LoVo (cell line): Measurements from ENCODE around the gene IGSF9.

Experiments
- DNase-seq: peaks from one replicate; pipeline ENCODE4 v3.0.0-alpha.2; 2016; ENCODE audit warnings: low spot score

Gene IGSF9, protein sequence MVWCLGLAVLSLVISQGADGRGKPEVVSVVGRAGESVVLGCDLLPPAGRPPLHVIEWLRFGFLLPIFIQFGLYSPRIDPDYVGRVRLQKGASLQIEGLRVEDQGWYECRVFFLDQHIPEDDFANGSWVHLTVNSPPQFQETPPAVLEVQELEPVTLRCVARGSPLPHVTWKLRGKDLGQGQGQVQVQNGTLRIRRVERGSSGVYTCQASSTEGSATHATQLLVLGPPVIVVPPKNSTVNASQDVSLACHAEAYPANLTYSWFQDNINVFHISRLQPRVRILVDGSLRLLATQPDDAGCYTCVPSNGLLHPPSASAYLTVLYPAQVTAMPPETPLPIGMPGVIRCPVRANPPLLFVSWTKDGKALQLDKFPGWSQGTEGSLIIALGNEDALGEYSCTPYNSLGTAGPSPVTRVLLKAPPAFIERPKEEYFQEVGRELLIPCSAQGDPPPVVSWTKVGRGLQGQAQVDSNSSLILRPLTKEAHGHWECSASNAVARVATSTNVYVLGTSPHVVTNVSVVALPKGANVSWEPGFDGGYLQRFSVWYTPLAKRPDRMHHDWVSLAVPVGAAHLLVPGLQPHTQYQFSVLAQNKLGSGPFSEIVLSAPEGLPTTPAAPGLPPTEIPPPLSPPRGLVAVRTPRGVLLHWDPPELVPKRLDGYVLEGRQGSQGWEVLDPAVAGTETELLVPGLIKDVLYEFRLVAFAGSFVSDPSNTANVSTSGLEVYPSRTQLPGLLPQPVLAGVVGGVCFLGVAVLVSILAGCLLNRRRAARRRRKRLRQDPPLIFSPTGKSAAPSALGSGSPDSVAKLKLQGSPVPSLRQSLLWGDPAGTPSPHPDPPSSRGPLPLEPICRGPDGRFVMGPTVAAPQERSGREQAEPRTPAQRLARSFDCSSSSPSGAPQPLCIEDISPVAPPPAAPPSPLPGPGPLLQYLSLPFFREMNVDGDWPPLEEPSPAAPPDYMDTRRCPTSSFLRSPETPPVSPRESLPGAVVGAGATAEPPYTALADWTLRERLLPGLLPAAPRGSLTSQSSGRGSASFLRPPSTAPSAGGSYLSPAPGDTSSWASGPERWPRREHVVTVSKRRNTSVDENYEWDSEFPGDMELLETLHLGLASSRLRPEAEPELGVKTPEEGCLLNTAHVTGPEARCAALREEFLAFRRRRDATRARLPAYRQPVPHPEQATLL

GRCh38 chr1:159945483-159946241 lies at the start of gene IGSF9:
TSS of gene IGSF9 (minus strand) at chr1:159945613. CDS start at chr1:159943454, 2,159 bp downstream.
- DNase-seq: peak; percentile 80

GRCh38 chr1:159994896-159995295 lies 49.5 kb upstream of the IGSF9 start:
- no peak for DNase-seq

GRCh38 chr1:159993911-159994310 lies 48.5 kb upstream of the IGSF9 start:
- DNase-seq: no peak

GRCh38 chr1:159992161-159992560 lies 46.7 kb upstream of the IGSF9 start:
- DNase-seq: no peak

- no peak for DNase-seq
Observed at GRCh38 chr1:159991513-159991912, 46.1 kb upstream of the IGSF9 start.

DNA sequence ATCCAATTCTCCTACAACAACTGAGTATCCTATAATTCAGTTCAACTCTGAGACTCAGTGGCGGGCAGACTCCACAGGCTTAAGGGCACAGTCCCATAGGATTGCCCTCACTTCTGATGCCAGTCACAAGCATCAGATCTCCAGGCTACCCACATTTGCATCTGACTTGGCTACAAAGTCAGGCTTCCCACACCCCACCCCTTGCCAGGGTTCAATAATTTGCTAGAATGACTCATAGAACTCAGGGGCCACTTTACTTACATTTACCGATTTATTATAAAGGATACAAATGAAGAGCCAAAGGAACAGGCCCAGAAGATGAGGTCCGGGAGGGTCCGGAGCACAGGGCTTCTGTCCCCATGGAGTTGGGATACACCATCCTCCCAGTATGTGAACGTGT lies 44.6 kb upstream of the IGSF9 start:
- no peak for DNase-seq

DNA sequence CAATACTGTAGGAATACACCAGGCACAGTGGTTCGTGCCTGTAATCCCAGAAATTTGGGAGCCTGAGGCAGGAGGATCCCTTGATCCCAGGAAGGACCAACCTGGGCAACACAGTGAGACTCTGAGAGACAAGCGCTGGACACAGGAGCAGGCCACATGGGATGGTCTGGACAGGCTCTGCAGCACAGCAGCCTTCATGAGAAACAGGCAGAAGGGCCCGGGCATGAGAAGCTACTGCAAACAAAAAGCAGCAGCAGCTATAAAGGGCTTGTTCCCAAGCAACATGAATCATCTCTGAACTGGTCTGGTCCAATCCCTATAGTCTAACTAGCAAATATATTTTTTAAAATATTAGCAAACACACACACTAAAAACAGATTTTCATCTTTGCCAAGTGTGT lies 44.2 kb upstream of the IGSF9 start:
- DNase-seq: no peak

DNA sequence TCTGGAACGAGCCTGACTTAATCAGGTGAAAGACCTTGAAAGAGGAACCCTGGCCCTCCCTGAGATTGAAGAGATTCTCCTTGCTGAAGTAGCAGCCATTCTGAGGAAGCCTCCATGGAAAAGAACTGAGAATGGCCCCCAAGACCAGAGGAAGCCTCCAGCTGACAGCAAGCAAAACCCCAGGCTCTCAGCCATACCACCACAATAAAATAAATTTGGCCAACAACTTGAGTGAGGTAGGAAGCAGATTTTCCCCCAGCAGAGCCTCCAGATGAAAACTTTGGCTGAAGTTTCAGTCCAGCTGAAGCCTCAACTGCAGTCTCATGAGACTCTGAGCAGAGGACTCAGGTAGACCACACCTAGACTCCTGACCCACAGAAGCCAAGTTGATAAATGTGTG lies 42.6 kb upstream of the IGSF9 start:
- no peak for DNase-seq

DNA sequence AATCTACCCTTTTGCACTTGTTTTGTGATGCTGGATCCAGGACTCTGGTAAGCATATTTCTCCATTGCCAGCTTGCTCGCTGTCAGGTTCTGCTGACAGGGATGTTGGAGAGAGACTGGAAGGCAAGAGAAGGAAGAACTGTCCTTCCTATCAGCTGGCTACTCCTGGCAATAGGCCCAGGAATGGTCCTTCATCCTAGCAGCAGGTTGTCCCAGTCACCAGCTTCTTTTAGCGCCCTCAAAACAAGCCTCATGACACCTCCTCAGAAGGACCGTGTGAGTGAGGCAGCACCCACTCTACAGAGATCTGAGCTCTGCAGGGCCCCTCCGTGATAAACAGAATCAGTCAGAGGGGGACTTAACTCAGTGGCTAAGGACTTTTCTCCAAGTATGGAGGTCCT lies 41.8 kb upstream of the IGSF9 start:
- DNase-seq: no peak

DNA sequence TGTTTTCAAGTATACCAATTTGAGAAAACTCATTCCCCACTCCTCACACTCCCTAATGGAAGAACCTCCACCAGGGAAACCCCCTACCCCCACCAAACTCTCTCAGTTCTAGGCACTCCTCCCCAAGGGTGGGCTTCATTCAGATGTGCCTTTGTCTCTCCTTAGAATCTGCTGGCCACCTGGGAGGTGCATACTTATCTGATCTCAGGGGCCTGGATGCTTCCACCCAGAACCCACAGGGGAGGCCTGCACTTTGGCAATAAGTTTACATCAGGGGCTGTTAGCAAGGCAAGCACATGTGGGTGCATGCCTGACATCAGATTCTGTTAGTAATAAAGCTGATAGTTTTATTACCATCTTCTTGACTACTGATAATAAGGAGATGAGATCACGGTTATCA lies 41.1 kb upstream of the IGSF9 start:
- DNase-seq: no peak

- DNase-seq: no peak
Observed at GRCh38 chr1:159986093-159986492, 40.7 kb upstream of the IGSF9 start.

DNA sequence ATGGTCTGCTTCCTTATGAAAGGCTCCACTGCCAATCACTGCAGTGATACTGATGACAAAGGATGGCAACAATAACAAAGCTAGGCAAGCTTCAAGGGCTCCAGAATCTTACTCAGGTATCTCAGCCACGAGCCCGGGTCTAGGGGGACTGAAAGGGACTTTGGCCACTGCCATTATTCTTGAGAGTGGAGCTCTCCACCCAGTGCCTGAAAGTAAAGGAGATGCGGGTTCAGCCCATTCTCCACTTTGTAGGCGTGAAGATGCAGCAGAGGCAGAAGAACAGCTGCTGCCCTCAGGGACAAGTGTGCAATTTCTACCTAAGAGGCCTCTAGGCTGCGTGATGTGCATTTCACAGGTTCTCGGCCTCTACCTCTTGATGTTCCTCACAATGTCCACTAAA lies 40.1 kb upstream of the IGSF9 start:
- DNase-seq: no peak

GRCh38 chr1:159983681-159984080 lies 38.3 kb upstream of the IGSF9 start:
- DNase-seq: no peak

DNA sequence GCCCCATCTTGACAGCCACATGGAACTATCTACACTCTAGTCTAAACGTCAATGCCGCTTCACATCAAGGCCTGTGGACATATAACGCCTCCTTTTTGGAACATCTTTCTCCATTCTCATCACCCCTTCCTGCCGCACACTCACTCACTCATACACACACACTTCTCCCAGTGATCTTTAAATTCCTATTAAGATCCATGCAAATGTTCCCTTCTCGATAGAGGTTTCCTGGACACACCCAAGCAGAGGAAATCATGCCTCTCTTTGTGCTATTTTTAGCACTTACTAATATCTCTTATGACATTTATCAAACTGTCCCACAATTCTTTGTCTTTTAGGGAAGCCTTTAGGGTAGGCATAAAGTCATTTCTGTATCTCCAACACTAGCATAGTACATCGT lies 36.9 kb upstream of the IGSF9 start:
- no peak for DNase-seq

DNA sequence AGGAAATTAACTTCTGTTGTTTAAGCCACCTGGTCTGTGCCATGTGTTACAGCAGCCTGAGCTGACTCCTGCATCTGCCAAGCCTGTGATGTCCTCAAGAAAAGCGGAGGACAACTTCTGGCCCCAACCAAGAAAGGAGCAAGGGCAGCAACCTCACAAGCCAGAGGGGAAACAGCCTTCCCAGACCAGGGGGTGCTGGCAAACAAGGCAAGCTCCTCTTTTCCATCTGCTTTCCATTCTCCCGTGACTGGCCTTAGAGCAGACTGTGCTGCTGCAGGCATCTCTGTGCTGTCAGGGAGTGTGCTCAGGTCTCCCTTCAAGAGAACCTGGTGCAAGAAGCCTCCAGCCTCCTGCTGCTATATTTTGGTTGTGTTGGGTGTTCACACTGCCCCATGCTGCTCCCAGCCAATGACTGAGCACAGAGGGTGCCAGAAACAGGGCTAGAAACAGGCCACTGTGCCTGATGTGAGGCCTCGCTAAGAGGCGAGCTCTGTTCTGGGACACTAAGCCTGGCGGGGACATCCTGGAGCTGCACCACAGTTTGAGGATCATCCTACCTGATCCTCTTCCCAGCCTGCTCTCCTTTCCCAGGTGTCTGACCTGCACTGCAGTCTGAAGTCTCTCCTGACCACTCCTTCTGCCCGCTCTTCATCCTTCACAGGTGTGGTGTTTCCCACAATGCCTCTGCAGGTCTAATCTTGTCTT lies 36.1 kb upstream of the IGSF9 start:
- no peak for DNase-seq

DNA sequence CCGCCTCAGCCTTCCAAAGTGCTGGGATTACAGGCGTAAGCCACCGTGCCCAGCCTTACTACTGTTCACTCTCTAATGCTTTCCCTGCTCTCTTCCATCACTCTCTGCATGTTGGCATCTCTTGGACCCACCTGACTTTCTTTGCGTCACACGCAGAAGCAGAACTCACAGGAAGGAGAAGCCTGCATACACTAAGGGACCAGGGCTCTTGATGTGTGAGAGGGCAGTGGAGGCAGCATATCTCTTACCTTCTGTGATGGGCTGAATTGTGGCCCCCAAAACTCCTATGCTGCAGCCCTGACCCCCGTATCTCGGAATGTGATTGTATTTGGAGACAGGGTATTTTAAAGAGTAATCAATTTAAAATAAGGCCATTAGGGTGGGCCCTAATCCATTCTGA lies 35.4 kb upstream of the IGSF9 start:
- no peak for DNase-seq

- DNase-seq: no peak
Observed at GRCh38 chr1:159980076-159980475, 34.7 kb upstream of the IGSF9 start.

DNA sequence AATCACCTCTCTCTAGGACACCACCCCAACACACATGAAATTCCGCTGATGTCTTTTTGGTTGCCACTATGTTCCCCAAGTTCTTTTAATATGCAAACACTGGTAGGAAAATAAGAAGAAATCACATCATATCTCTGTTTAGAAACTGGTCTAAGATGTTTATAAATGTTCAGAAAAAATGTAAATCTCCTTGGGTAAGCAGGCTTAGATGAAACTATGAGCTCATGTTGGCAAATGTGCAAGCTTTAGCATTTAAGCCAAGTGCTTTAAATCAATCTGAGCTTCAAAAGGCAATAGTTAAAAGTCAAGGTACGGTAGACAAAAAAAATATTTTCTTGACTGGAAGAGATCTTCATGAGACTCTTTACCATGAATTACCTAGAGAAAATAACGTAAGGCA lies 33.8 kb upstream of the IGSF9 start:
- no peak for DNase-seq

GRCh38 chr1:159978107-159978398 lies 32.6 kb upstream of the IGSF9 start:
- no peak for DNase-seq

DNA sequence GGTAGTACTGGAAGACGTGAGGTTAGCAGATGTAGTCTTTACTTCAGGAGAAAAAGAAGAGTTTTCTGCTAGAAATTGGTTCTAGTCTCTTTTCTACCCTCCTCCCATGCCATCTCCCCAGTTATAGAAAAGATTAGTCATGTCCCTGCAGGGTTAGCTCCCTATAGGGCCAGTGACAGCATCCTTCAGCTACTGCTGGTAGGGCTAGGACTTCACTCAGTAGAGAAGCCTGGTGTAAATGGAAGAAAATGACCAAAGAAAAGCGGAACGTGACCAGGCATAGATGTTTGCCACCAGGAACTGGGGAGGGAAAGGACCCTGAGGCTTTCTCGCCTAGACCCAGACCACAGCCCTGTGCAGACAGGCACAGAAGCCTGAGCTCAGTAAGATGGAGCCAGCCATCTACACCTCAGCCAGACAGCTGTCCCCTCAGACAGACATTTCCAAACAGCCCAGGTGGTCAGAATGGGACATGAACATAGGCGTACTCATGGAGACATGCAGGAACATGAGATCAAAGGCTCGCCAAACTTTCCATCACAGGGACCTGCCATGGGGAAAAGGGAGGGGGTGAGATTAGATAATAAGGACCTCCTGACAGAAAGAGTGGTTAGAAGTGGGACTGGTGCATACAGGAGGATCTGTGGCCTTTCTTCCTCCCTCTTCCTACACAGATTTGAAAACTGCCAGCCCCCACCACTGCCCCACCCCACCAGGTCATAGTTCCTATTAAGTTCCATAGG lies 32.1 kb upstream of the IGSF9 start:
- no peak for DNase-seq
